ENCODE data around the gene SLC1A1.
"Not testable (repeated sequence)": the region's sequence is repeated elsewhere in the genome, so short reads cannot be mapped to it uniquely, and the experiment has no call there.

SLC1A1 gene

DNA sequence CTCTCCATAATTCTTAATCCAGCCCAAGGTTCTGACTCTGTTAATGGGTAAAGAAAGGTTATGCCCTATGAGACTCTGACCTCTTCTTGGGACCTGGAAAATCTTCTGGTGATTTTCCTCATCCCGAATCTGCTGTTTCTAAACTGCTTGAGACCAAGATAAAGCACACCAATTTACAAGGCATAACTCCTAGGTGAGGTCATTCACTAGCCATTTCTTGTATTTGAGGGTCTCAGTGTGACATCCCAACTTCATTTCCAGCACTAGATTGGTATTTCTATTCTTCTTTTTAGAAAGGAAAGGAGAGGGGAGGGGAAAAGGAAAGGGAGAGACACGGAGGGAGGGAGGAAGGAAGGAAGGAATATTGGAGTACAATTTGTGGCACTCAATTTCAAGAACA, 51.6 kb downstream of the SLC1A1 start:
- no peak for DNase-seq (ENCODE audit: low read depth)

DNA sequence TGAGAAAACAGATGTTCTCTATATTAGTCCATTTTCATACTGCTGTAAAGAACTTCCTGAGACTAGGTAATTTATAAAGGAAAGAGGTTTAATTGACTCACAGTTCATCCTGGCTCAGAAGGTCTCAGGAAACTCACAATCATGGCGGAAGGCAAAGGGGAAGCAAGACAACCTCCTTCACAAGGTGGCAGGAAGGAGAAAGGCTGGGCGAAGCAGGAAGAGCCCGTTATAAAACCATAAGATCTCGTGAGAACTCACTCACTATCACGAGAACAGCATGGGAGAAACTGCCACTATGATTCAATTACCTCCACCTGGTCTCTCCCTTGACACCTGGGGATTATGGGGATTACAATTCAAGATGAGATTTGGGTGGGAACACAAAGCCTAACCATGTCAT, 54.4 kb downstream of the SLC1A1 start:
- not testable (repeated sequence) for DNase-seq (ENCODE audit: low read depth)

DNA sequence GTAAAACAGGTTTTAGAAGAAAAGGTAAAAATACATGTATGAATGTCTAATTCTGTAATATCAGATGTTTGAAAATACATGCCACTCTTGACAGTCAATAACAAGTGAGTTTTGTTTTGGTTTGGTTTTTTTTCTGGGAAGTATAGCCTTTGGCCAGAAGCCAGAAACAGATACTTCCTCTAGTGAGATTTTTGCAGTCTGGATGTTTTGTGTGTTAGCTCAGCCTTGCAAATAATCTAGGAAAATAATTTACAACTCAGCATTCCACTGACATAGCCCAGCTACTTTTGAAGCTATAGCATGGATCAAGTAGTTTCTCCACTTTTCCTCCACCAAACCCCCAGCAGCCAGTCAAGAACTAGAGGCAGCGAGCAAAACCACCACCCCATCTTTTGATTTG, 56.7 kb downstream of the SLC1A1 start:
- no peak for DNase-seq (ENCODE audit: low read depth)

DNA sequence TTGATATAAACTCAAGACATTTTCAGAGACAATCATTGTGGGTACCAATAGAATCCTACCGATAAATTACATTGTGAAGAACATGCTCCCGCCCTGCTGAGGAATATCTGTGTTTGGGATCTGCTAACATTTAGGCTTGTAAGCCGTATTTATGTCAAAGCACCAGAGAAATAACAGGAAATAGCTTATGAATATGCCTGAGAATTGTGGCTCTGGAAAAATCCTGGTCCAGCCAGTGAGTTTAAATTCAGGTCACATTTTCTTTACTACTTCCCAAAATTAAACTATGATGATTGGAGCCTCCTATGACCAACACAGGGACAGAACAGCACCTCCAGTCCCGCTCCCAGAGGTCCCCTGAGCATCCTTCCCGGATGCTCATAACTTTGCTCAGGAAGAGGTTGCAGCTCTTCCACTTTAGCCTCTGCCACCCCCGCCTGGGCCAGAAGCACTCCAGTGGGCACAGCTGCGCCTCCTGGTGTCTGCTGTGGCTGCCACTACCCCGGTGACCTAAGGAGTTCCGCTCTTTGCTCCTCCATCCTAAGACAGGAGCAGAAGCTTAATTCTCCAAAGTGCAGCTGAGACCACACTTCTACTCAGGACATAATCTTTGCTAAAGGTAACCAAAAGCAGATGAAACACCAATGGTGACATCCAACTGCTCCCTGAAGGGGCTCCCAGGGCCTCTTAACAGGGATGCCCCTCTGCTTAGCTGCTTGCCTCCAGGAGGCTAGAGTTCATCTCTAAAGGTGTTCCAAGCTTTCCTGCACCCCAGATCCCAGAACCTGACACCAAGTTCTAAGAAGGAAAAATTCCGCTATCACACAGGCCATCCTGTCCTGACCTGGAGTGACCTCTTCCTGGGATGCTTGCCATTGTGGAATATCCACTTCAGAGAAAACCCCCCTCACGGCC, 58.8 kb downstream of the SLC1A1 start:
- no peak for DNase-seq (ENCODE audit: low read depth)

DNA sequence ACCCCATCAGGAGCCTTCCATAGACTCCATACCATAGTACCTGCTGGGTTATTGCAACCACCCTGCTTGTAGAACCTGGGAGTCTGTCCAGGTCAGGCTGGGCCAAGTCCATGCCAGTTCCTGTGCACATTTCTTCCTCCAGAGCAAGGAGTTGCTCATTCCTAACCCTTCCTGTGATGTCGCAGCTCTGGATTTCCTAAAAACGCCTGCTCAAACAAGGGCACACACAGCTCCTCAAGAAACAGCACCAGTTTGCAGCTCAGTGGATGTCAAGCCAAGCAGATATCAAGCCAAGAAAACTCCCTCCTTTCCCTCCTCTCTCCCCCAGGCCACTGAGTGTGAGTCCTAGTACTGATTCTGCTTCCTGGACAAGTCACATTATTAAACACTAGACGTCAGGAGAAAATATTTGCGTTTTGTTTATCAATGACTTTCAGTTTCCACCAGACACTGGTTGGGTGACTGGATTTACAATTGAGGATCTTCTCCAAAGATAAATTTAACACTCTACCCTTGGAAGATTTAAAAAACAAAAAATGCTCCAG, 59.6 kb downstream of the SLC1A1 start:
- no peak for DNase-seq (ENCODE audit: low read depth)

DNA sequence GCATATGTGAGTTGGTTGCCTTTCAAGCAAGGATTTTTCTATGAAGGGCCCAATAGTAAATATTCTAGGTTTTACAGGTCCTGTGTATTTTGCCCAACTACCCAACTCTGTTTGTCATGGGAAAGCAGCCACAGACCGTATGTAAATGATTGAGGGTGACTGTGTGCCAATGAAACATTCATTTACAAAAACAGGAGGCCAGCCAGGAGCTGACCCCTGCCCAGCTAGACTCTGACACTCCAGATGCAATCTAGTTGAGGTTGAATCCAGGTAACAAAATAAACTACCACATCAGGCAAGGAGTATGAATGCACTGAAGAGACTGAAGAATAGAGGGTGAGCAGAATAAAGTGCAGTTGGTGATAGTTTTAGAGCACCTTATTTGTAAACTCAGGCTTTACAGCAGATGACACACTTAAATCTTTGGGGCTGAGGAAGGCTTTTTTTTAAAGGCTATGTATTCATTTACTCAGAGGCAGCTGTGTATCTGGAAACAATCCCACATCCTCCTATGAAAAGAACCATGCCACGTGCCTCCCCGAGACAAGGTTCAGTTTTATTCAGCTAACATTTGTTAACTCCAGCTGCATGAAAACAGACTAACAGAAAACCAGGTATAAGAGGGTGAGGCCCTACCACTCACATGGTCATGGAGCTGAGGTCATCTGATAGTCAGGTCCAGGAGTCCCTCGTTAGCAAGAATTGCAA, 60.7 kb downstream of the SLC1A1 start:
- no peak for DNase-seq (ENCODE audit: low read depth)

DNA sequence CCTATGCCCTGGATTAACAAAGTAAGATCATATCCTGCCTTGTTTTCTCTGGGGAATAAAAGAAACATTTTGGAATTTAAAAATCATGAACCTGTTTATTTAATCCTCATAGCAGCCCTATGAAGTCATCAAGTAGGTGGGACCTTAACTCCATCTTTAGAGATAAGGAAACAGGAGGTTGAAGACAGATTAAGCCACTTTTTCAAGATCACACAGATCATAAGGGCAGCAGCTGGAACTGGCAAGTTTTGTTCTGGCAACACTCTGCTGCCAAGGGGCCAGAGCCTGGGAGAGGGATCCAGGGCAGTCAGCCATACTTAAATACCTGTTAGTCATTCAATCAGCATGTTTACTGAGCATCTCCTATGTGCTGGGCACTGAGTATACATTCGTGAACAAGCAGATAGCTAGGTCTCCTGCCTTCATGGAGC, 63.7 kb downstream of the SLC1A1 start:
- DNase-seq (ENCODE audit: low read depth): no peak

DNA sequence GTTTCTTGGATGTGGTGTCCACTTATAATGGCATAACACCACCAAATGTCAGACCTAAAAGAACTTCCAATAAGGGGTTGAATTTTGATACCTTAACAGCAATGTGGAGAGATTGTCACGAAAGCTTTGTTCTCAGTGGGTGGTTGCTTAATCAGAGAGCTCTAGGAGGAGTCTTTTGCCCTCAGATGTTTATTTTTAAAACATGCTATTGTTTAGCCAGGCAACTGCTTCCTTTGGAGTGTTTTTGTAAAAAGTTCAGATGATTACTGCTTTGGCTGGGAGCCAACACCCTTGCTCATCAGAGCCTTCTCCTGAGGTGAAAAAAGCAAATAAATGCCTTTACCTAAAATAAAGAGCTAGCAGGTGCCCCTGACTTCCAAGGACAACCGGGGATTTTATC, 65.0 kb downstream of the SLC1A1 start:
- no peak for DNase-seq (ENCODE audit: low read depth)

DNA sequence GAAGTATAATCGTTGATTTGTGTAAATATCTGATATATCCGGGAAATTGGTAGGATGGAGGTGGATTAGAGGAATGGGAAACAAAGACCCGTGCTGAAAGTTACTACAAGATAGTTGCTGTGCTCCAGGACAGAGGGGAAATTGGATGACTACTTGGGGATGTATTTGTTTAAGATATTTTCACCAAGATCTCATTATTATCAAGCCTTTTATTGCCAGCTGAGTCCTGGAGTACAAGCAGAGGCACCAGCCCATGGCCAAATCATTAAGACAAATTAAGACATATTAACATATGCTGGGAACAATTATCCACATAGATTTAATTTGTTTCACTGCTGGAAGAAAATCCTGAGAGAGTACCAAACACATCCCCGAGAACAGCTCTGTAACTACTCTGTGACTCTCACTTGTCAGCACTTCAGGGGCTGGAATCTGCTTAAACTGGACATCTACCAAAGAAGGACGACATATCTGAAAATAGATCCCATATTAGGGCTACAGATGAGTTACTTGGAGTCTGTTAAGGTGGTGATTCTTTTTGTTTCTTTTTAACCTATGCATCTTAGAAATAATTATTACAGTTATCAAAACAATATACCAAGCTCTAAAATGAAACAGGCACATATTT, 68.2 kb downstream of the SLC1A1 start:
- no peak for DNase-seq (ENCODE audit: low read depth)

DNA sequence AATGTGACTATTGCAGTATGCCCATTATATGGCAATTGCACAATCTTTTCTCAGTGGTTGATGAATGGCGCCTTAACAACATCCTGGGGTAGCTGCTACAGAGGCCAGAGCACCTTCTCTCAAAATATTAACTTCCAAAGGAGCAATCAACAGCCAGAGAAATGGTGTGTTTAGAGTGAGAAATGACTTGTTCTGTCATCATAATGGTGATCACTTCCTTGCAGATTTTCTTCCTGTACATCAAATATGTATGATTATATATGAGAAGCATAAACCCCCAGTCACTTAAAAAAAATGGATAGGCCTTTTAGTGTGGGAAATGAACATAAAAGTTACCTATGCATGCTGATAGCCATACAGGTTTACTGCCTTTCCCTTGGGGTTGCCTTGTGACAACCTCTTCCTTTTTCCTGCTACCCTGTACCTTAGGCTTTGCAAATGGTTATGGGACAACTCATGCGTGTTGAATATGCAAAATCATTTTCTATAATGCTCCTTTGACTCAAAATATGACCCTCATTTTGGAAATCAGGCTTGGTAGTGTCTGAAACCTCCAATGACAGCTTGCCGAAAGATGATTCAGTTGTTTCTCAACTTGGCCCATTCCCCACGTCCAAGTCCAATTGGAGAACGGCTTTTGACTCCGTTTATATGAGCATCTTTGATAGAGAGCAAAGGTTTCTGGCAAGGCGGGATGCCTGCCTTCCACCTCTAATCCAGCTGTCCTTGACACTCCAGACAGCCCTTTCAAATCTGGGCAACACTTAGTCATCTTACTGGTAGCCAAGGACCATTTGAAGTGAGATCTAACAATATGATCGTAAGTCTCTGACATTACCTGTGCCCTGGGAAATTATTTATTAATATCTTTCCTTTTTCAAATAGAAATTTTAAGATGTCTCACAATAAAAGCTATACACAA, 69.3 kb downstream of the SLC1A1 start:
- DNase-seq (ENCODE audit: low read depth): no peak

DNA sequence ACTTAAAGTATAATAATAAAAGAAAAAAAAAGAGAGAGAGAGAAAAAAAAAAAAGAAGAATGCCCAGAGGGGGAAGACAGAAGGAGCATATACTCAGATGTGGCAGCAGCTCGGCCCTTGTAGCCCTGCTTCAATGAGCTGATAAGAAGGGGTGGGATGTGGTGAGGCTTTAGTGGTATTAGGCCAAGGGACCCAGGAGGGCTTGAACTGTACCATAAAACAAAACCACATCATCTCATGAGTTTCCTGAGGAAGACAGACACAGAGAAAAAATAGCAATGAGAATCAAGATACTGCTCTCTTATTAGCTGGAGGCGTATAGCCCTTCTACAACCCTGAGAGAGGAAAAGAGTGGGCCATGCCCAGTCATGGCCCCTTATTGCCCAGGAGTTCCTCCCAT, 72.8 kb downstream of the SLC1A1 start:
- DNase-seq (ENCODE audit: low read depth): no peak

DNA sequence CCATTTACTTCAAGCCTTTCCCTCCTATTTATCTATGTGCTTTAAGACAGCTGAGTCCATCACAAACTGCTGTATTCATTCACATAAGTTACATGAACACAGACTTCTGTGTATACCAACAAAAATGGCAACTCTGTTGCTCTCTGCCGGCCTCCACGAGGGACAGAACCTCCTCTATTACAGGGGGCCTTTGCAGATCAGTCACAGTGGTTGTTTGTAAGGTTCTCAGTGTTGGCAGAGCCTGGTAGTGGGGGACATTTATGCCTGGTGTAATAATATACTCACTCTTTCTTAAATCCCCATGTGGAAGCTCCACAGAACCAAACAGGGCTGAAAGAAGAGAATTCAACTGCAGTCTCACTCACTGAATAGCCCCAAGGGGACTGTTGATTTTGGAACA, 76.5 kb downstream of the SLC1A1 start:
- DNase-seq (ENCODE audit: low read depth): no peak

DNA sequence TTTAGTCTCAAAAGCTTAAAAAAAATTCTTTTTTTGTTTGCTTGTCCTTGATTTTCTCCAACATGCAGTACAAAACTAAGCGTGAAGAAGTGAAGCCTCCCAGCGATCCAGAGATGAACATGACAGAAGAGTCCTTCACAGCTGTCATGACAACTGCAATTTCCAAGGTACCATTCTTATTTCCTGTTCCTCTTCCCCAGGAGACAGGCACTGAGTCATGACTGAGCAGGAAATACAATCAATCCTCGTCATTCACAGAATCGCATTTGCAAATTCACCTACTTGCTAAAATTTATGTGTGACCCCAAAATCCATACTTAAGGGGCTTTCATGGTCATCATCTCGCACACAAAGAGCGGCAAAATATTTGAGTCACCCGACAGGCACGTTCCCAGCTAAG, 77.3 kb downstream of the SLC1A1 start:
- DNase-seq (ENCODE audit: low read depth): no peak

DNA sequence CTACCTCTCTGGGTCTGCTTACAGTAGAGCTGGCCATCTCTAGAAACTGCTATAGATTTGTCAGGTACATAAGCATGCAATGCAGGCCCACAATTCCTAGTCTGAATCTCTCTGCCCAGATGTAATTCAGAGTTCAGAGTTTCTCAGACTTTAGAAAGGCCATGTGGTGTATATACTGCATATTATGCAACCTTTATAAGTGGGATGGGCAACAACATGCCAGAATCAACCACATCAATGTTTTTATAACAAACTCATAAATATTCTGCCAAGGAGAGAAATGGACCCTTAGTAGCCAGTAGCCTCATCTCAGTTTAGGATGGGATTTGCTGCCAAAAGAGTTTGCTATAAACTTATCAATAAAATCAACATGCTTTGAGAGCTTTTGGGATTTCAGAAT, 78.8 kb downstream of the SLC1A1 start:
- DNase-seq (ENCODE audit: low read depth): no peak

DNA sequence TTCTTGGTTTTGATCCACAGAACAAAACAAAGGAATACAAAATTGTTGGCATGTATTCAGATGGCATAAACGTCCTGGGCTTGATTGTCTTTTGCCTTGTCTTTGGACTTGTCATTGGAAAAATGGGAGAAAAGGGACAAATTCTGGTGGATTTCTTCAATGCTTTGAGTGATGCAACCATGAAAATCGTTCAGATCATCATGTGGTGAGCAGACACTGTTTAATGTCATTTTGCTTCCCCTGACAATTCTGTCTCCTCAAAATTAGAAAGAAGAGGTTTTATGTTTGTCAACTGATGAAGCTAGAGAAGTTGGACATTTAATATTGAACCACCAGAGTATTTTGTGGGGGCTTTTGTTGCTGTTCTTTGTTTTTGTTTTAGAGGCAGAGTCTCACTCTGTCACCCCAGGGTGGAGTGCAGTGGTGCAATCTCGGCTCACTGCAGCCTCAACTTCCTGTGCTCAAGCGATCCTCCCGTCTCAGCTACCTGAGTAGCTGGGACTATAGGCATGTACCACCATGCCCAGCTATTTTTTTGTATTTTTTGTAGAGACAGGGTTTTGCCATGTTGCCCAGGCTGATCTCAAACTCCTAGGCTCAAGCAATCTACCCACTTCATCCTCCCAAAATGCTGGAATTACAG, 82.0 kb downstream of the SLC1A1 start:
- DNase-seq (ENCODE audit: low read depth): no peak

DNA sequence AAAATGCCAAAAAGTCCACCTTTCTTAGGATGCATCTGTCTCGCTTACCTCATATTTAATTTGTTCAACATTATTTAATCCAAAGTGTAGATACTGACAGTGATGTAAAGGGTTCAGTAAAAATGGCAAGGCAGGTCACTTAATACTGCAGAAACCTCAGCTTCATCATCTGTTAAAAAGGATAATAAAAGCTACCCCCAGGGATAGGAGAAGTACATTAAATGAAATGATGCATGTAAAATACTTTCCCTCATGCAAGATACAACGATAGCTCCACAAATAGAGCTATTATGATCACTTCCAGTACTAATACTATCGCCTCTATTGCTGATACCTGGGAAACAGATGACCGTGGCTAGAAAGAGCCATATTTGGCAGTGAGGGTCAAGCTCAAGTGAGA, 82.9 kb downstream of the SLC1A1 start:
- no peak for DNase-seq (ENCODE audit: low read depth)

DNA sequence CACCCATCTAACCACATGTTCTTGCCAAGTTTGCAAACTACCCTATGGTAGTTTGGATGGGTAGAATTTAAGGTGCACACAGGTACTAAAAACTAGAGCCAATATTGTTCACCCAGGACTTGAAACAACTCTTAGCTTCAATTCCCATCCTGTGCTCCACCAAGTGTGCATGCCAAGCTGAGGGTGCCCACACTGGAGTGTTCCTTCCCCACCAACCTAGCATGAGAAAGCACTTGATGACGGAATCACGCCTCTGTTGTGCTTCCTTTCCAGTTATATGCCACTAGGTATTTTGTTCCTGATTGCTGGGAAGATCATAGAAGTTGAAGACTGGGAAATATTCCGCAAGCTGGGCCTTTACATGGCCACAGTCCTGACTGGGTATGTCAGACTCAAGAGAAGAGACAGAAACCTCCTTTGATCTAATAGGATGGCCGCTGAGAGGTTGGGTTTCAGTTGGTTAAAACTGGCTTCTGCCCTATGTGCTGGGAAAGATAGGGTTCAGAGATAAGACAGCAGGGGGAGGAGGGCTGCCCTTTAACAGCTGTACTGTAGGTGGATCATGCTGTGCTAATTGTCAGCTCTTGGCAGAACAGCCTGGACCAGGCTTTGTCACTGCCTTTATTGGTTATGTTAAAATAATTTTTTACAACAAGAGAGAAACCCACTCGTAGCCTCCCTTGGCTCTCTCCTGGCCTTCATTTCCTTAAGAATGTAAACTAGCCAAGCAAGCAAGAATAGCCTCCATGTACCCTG, 83.5 kb downstream of the SLC1A1 start:
- DNase-seq (ENCODE audit: low read depth): no peak

DNA sequence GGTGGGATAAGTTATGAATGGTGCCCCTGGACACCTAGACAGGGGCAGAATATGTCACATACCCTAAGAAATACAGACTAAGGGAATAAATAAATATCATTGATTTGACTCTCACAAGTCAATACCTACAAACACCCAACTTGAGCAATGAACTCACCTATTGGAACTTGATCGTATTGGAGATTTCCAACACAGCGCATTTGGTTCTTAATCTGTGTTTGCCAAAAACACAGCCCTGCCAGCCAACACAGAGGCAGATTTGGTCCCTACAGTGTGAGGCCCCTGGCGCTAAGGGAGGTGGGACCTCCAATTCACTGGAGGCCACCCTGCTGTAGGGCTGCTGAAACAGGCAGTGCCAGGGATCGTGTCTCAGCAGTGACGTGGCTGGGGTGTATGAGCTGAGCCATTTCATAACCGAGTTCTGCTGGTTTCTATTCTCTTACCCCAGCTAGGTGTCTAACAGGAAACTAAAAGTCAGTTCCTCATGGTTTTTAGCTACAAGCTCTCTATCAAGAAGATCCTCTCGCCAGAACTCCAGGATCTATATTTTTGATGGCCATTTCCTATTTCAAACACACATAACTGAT, 84.5 kb downstream of the SLC1A1 start:
- DNase-seq (ENCODE audit: low read depth): no peak

DNA sequence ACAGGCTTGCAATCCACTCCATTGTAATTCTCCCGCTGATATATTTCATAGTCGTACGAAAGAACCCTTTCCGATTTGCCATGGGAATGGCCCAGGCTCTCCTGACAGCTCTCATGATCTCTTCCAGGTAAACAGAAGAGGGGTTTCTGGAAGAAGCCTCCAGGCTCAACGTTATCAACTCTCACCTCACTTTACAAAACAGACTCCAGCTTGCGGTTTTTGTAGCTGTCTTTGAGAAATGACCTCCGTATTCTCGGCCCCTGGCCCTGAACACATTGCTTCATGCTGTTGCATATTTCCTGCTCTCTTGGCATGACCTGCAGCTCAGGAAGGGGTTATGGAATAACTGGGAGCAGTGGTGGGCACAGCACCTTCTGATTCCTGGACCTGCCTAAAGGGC, 85.7 kb downstream of the SLC1A1 start:
- DNase-seq (ENCODE audit: low read depth): no peak

DNA sequence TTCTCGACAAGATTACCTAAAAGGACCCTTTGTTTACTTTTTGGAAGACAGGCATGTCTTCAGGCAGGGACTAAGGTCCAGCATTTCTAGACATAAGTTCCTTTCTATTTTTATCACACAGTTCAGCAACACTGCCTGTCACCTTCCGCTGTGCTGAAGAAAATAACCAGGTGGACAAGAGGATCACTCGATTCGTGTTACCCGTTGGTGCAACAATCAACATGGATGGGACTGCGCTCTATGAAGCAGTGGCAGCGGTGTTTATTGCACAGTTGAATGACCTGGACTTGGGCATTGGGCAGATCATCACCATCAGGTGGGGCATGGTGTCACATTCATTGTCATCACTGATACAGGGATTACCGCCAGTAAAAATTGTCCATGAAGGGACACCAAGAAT, 86.2 kb downstream of the SLC1A1 start:
- DNase-seq (ENCODE audit: low read depth): no peak
